Eye (tissue), 1 donor: ENCODE measurements around the gene NME4.
A peak's percentile ranks its signal among the peaks of the same experiment; 100 is the strongest.

Experiments used
- DNase-seq: peaks from one replicate; pipeline ENCODE4 v3.0.0-alpha.2; 2015

NME4 gene

GRCh38 chr16:363766-364490 lies 33.1 kb upstream of the NME4 start:
- DNase-seq, result no peak

- no peak for DNase-seq
These were observed 32.2 kb upstream of the NME4 start for GRCh38 chr16:364595-365491.

- no peak for DNase-seq
These were observed 30.5 kb upstream of the NME4 start for GRCh38 chr16:366476-366875.

- no peak for DNase-seq
These were observed 29.6 kb upstream of the NME4 start for GRCh38 chr16:367333-367903.

- no peak for DNase-seq
These were observed 28.4 kb upstream of the NME4 start for GRCh38 chr16:368388-369158.

GRCh38 chr16:369275-369865 lies 27.6 kb upstream of the NME4 start:
- DNase-seq, result no peak

GRCh38 chr16:369866-370436 lies 27.0 kb upstream of the NME4 start:
- no peak for DNase-seq

GRCh38 chr16:370443-370842 lies 26.6 kb upstream of the NME4 start, which contains the start of gene MRPL28:
MRPL28 (minus strand) TSS chr16:370538; CDS start chr16:370218, 320 bp downstream.
- DNase-seq, result peak; percentile 98

GRCh38 chr16:370979-371514 lies 26.0 kb upstream of the NME4 start:
- DNase-seq, result no peak

- peak; percentile 65 for DNase-seq
These were observed 25.3 kb upstream of the NME4 start for GRCh38 chr16:371515-372301.

GRCh38 chr16:372302-372983 lies 24.6 kb upstream of the NME4 start:
- no peak for DNase-seq

- no peak for DNase-seq
These were observed 23.9 kb upstream of the NME4 start for GRCh38 chr16:373020-373598.

GRCh38 chr16:373848-374615 lies 23.0 kb upstream of the NME4 start:
- no peak for DNase-seq

GRCh38 chr16:374616-374926 lies 22.4 kb upstream of the NME4 start:
- no peak for DNase-seq

GRCh38 chr16:375212-375611 lies 21.8 kb upstream of the NME4 start:
- DNase-seq, result no peak

- DNase-seq, result no peak
These were observed 20.8 kb upstream of the NME4 start for GRCh38 chr16:375927-376816.

- DNase-seq, result no peak
These were observed 20.1 kb upstream of the NME4 start for GRCh38 chr16:376817-377418.

- DNase-seq, result no peak
These were observed 19.5 kb upstream of the NME4 start for GRCh38 chr16:377419-377951.
